Ovary (tissue), 9 donors: ENCODE results near the gene FDX1. TPM values are rescaled to one million over a fixed set of nuclear protein-coding genes. Genes with fewer than 3 reads are reported as not detected.

Experiments
- DNase-seq, 5 donors: peaks; one replicate each; pipeline ENCODE4 v3.0.0-alpha.2; 2019 to 2020
- H3K27ac ChIP-seq, 2 donors: fragments of 200-600 bp; one replicate each; pipeline versions ENCODE4 v1.5.1 to v1.8.0; 2019 to 2022
- H3K27me3 ChIP-seq: fragments of 200-600 bp; one replicate; pipeline ENCODE4 v1.8.0; 2022
- H3K36me3 ChIP-seq: fragments of 200-600 bp; sonication (generic); one replicate; pipeline ENCODE4 v1.5.1; 2019
- H3K4me1 ChIP-seq: one replicate; pipeline ENCODE4 v1.8.1; 2013; ENCODE audit warnings: mild to moderate bottlenecking, moderate library complexity; ENCODE audit not compliant: insufficient read depth
- H3K4me3 ChIP-seq: fragments of 200-600 bp; sonication (generic); one replicate; pipeline ENCODE4 v1.5.1; 2017
- H3K9me3 ChIP-seq, 2 donors: fragments of 200-600 bp in 1 of 2; sonication (generic) in 1 of 2; one replicate each; pipeline versions ENCODE4 v1.5.1 to v1.8.1; 2013 to 2019; ENCODE audit warnings: mild to moderate bottlenecking in 1 of 2, moderate library complexity in 1 of 2
- CTCF ChIP-seq, 3 donors: fragments of 450-650 bp in 2 of 3; fragments of 200-600 bp in 1 of 3; IDR thresholded peaks; one replicate each; pipeline versions ENCODE4 v1.5.1 to v1.8.0; 2016 to 2022; ENCODE audit warnings: antibody characterized with exemption in 3 of 3, mild to moderate bottlenecking in 1 of 3
- EP300 ChIP-seq: sonication (generic); formaldehyde crosslinking; IDR thresholded peaks from one replicate; pipeline ENCODE4 v1.6.1; 2017; ENCODE audit warnings: antibody characterized with exemption
- POLR2A ChIP-seq: fragments of 450-650 bp; IDR thresholded peaks from one replicate; pipeline ENCODE4 v1.6.1; 2017; ENCODE audit warnings: antibody characterized with exemption, mild to moderate bottlenecking, moderate library complexity
- WGBS, 3 donors: extraction: QIAGEN DNeasy Blood & Tissue Kit in 1 of 3; methylation state at CpG; one replicate each; pipeline versions ENCODE4 v1.1.5 to v1.1.7; 2013 to 2017; 5-methylcytosine and 5-hydroxymethylcytosine counted together
- intact Hi-C, 4 donors: fragments of 100-400 bp; cut with DNase I; formaldehyde crosslinking; loops; one replicate each; pipeline versions ENCODE4 v1.11.0 to v1.15.1; 2022 to 2023
- polyA plus RNA-seq, 2 donors: library from polyadenylated mRNA; stranded (reverse); fragments of 200-250 nt in 1 of 2; fragments of 350-450 nt in 1 of 2; fragmentation: Illumina TruSeq in 1 of 2; extraction: RNeasy Lipid Tissue Mini Kit (QIAGEN cat#74804) in 1 of 2; gene quantifications; one replicate each; pipeline ENCODE4 v1.2.3, GENCODE V29; 2013 to 2014
- total RNA-seq, 7 donors: library from RNA; depleted of rRNA in 2 of 7; stranded (reverse); fragments of >200 nt in 2 of 7; fragmentation: NEBNext Ultra II Directional in 3 of 7; extraction: Animal tissue kit (Norgen Biotek cat#: 25700) in 3 of 7; gene quantifications; one replicate each; pipeline versions ENCODE4 v1.1.0 to v1.2.4, GENCODE V29; 2016 to 2023
- donor health status: DM: no; HTN: no; CAD: no; lungs with moderate emphysema.
- donor health status: DM: no; HTN: no; CAD: no.
- donor health status: Bipolar disorder and iron deficiency.
- donor health status: DM: yes; HTN: yes; CAD: no.
- donor health status: DM: no; HTN: no; CAD: no.
- donor health status: DM: yes; HTN: yes; CAD: no.

Gene FDX1
- total and polyA plus RNA-seq, 9 donors, result 8.3 to 184 (median 13.1) TPM

DNA sequence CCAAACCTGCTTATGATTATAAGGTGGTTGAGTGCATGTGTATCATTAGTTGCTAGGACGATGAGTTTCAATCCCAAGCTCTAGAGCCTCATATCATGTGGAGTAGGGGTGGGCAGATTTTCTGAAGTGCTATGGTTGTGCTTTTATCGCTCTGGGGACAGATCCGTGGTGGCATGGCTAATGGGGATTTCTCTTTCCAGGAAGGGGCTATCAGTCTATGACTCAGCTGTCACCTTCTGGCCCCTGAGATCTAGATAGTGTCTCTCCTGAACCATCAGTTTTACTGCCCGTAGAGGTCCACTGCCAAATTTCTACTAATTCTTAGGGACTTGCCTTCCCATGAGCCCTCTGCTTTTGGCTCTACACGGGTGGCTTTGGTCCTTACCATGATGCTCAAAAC is 51.8 kb downstream of the FDX1 start:
- Histone ChIP-seq H3K4me1 (no peaks in the 10 kb centered on the region), H3K9me3 (no peaks in the 10 kb centered on the region), H3K27me3 (no peaks in the 10 kb centered on the region), H3K27ac (no peak overlapping the region), H3K36me3 (no peaks in the 10 kb centered on the region), H3K4me3 (no peak overlapping the region)
- no peak for DNase-seq
- intact Hi-C loops, result no loop called here
- TF ChIP-seq EP300 (no peak), CTCF (IDR thresholded peaks at IDR 0.05) (no peak), POLR2A (no peak)
- WGBS, 3 donors, result 91 to 95% (median 94%) methylated on average over 5 of the region's 5 CpGs

- no peaks in the 10 kb centered on the region for H3K9me3 ChIP-seq
- 72 to 78% (median 74%) methylated on average over 4 of the region's 4 CpGs for WGBS, 3 donors
- no peak for DNase-seq
- H3K4me1 ChIP-seq, result no peaks in the 10 kb centered on the region
- no peak overlapping the region for H3K4me3 ChIP-seq
- no peaks in the 10 kb centered on the region for H3K36me3 ChIP-seq
- intact Hi-C loops, result loop anchor here in 1 of 4 donors (5.0 kb wide), 1 partner anchor 646 kb away; no protein-coding TSS in a partner anchor
- TF ChIP-seq EP300 (no peak), POLR2A (no peak), CTCF (IDR thresholded peaks at IDR 0.05) (no peak)
- no peaks in the 10 kb centered on the region for H3K27me3 ChIP-seq
- H3K27ac ChIP-seq, result no peak overlapping the region
These were observed 56.4 kb downstream of the FDX1 start for GRCh38 chr11:110486156-110486555.

- intact Hi-C loops, result loop anchor here in 1 of 4 donors (5.0 kb wide), 1 partner anchor 644 kb away; no protein-coding TSS in a partner anchor
- WGBS, 3 donors, result 49 to 73% (median 71%) methylated on average over 2 of the region's 2 CpGs
These were observed 58.7 kb downstream of the FDX1 start for GRCh38 chr11:110488446-110488845.

GRCh38 chr11:110490886-110491285 is 61.1 kb downstream of the FDX1 start:
- H3K9me3 ChIP-seq, result no peaks in the 10 kb centered on the region
- no peak for TF ChIP-seq CTCF (IDR thresholded peaks at IDR 0.05)
- no peak for TF ChIP-seq POLR2A
- TF ChIP-seq EP300, result no peak
- 86 to 93% (median 88%) methylated on average over 1 of the region's 1 CpG for WGBS, 3 donors
- H3K27me3 ChIP-seq, result no peaks in the 10 kb centered on the region
- H3K27ac ChIP-seq, result no peak overlapping the region
- intact Hi-C loops, result no loop called here
- DNase-seq, result no peak
- no peaks in the 10 kb centered on the region for H3K4me1 ChIP-seq
- no peak overlapping the region for H3K4me3 ChIP-seq
- H3K36me3 ChIP-seq, result no peaks in the 10 kb centered on the region

More at GRCh38 chr11:110488446-110488845, 58.7 kb downstream of the FDX1 start:
- no peak for TF ChIP-seq EP300
- no peak for TF ChIP-seq CTCF (IDR thresholded peaks at IDR 0.05)
- no peak for TF ChIP-seq POLR2A
- no peak for DNase-seq
- Histone ChIP-seq H3K27ac (no peak overlapping the region), H3K9me3 (no peaks in the 10 kb centered on the region), H3K36me3 (no peaks in the 10 kb centered on the region), H3K27me3 (no peaks in the 10 kb centered on the region), H3K4me3 (no peak overlapping the region), H3K4me1 (no peaks in the 10 kb centered on the region)
